Middle frontal gyrus (tissue), 1 donor: Measurements from ENCODE around the gene CCDC50.

Source experiments
- DNase-seq: peaks from one replicate; pipeline ENCODE4 v3.0.0-alpha.2; 2015; ENCODE audit warnings: low spot score; ENCODE audit errors: extremely low spot score

CCDC50 gene

DNA sequence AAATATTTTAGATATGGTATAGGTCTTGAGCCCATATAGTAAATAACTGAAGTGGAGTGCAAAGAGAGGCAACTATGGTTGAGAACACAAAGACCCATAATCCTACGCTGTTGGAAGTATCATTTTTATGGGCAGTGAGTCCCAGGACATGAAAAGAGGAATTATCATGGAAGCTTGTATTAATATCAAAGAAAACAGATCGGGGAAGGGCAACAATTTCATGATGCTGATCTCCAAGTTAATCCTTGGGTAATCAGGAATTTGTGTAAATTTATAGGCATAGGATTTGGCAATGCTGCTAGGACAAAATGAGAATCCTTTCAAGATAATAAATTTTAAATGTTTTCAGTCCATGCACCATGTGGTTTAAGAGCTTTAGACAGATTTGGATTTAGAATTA lies 91.6 kb downstream of the CCDC50 start:
- DNase-seq, result no peak

DNA sequence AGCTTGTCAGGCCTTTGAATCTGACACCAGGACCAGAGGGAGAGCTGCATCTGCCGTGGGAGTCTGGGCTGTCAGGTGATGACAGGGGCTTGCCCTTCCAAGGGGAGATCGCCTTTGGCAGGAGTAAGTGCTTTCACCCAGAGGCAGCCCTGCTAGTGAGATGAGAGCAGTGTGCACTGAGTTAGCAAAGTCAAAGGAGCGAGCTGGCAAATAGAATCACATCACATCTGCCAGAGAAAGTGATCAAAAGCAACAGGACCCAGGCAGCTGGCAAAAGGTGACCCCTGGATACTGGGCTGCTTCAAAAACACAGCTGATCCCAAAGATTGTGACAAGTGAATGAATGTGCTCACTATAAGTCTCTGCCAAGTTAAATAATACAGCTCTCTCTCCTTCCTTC lies 95.7 kb downstream of the CCDC50 start:
- DNase-seq, result no peak

DNA sequence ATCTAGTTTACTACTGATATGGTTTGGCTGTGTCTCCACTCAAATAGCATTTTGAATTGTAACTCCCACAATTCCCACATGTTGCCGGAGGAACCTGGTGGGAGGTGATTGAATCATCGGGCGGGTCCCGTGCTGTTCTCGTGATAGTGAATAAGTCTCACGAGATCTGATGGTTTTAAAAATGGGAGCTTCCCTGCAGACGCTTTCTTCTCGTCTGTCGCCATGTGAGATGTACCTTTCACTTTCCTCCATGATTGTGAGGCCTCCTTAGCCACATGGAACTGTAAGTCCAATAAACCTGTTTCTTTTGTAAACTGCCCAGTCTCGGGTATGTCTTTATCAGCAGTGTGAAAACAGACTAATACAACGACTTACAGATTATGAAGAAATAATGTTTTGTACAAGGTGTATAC lies 96.1 kb downstream of the CCDC50 start:
- DNase-seq, result no peak

DNA sequence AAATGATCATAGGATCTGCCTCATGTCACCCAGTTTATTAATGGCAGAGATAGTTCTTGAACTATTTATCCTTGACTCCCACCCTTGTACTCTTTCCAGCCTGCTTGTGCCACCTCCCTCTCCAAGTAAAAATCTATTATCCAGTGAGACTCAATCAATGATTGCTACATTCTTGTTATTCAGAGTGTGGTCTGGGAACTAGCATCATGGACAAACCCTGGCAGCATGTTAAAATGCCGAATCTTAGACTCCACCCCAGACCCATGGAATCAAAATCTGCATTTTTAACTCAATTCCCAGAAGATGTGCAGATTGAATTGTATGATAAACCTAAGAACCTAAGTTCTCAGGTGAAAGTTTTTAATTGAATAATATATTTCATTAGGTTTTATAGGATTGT lies 97.1 kb downstream of the CCDC50 start:
- DNase-seq, result no peak

DNA sequence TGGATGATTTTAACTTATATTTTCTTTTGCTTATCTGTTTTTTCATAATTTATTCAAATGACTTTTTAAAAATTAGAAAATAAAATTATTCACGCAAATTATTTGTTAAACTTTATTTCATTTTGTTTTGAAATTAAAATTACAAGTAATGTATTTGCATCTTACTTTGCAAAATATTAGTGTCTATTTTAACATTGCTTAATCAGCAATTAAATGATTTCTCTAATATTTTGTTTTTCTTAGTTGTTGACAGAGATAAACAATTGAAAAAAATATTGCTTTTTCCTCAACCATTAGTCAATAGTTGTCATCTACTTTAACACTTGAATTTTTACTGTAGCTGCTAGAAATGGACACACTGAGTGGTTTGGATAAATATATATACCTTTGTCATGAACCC lies 99.0 kb downstream of the CCDC50 start:
- no peak for DNase-seq

DNA sequence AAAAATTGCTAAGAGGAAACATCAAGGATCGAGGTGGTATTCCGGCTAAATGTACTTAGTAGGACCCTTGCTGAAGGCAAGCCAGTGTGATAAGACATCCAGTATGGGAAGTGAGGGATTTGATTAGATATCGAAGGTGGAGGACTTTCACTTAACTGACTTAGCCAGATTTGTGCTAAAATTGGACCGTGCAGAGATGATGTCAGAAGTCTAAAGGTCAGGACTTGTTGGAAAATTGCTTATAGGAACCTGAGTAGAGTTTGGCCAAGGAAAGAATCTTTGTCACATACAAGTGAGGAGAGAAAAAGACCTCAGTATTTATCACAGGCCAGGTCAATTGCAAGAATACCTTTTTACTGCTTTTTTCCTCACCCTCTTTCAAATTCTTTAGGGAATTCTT lies 100.9 kb downstream of the CCDC50 start:
- no peak for DNase-seq

DNA sequence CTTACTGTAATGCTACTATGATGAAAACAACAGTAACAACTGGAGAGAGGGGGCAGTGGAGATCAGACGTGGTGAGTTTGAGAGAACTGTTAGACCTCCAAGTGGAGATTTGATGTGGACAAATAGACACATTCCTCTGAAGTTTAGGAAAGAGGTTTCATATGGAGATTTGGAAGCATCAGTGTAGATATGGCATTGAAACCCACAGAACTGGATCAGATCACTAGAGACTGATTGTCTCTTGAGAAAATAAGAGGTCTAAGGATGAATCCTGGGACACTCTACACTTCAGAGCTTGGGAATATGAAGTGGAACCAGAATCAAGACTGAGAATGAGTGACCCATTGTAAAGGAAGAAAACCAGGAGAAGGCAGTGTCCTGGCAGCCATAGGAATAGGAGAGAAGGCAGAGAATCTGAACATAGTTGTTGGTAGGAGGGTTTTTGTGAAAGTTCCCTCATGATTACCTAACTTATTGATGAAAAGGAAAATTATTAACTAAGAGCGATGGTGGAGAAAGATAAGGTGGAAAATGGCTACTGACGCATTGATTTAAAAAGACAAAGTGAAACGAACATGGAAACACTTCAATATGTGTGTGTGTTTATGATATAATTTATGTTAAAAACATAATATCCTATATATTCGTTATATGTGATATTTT lies 102.1 kb downstream of the CCDC50 start:
- DNase-seq, result no peak

DNA sequence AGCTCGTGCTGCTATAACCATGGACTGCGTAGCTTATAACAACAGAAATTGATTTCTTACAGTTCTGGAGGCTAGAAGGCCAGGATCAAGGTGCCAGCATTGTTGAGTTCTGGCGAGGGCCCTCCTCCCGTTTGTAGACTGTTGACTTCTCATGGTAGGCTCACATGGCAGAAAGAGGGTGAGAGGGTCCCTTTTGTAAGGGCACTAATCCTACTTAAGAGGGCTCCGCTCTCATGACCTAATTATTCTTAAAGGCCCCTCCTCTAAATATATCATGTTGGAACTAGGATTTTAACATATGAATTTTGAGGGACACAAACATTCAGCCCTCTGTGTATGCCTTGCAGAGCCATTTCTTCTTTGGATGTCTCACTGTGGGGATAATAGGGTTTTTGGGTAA lies 103.0 kb downstream of the CCDC50 start:
- no peak for DNase-seq

DNA sequence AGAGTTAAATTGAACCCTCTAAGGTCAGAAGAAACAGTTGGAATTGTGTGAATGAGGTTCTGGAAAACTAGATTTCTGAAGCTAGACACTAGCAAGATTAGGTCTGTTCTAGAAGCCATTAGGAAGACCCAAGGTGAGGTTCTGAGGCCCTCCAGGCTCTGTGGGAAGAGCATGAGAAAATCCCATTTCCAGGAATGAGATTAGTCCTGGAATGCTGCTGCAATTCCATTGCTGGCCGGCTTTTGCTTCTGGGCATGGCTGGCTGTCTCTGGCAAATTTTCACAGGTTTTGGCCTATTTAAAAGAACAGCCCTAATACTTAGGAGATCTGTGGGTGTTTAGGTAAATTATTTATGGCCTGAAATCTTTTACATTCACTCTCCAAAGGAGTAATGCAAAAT lies 104.8 kb downstream of the CCDC50 start:
- DNase-seq, result no peak

DNA sequence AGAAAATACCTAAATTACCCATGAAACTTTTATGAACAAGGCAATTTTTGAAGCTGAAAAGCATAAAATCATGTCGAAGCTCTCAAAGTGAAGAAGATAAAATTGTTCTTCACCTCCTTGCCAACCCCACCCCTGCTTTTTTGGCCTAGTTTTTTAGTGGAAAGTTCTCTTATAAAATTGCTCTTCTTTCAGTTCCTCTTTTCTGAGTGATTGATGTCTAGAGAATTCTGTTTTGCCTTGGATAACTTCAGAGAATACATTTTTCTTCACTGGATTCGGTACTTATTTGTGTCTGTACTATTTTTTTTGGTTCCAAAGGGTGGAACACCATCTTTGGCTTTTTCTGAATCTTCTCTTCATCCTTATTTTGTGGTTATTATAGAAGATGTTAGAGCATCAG lies 106.8 kb downstream of the CCDC50 start:
- DNase-seq, result no peak

DNA sequence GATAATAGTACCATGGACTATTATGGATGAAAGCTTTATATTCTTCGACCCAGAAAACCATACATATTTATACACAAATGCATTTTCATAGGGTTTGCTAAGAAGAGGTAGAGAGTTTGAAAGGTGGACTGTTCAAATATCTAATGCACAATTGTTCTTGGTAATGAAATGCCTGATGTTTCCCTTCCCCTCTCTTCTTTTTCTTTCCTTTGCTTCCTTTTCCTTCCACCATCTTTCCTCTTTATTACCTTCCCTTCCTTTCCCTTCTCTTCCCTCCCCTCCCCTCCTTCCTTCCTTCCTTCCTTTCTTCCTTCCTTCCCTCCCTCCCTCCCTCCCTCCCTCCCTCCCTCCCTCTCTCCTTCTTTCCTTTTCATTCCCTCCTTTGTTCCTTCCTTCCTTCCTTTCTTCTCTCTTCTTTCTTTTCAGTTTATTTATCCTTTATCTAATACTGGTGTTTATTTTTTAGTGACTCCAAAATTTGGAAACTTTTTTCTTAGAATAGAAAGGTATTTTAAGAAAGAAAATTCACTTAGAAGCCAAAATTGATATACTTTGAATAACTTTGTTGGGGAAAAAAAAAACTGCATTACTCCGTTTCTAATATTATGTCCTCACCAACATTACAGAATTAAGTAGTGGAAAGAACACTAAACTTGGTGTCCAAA lies 109.1 kb downstream of the CCDC50 start:
- no peak for DNase-seq

DNA sequence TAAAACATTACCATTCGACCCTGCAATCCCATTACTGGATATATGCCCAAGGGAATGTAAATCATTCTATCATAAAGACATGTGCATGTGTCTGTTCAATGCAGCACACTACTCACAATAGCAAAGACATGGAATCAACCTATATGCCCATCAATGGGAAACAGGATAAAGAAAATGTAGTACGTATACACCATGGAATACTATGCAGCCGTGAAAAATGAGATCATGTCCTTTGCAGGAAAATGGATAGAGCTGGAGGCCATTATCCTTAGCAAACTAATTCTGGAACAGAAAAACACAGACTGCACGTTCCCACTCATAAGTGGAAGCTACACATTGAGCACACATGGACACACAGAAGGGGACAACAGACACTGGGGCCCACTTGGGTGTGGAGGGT lies 111.3 kb downstream of the CCDC50 start:
- DNase-seq, result no peak

DNA sequence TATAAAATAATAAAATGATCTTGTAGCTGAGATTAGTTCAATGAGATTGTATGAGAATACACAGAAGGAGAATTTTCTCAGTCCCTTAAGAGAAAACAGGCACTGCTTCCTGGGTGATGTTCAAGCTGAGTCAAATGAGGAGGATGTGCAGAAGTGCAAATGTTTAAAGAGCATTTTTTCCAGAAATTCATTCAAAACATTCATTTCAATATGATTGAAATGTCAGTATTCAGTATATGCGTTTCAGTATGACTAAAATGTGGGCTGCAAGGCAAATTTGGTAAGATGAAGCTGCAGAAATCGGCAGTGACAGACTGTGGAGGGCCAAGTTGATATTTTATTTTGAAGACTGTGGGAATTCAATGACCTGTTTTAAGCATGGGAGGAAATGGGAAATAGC lies 112.5 kb downstream of the CCDC50 start:
- DNase-seq, result peak; percentile 21

DNA sequence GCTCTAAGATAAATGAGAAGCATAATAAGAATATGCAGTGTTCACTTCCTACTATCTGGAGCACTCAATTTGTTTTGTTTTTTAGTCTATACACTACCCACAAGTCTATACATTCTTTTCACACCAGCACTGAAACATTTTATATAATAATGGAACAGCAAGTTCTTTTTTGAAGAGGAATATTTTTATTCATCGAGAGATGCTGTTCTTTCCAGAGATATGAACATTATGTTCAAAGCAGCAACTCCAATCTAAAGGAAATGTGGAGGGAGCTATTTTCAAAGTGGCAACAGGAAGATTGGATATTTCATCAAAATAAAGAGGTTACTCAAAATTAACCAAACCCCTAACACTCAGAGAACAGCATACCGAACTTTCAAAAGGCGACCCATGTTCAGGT lies 115.4 kb downstream of the CCDC50 start:
- DNase-seq, result peak; percentile 46
